COR-L47 (cell line): ENCODE data around the gene AOPEP.

ENCODE experiments used
- DNase-seq: peaks from one replicate; lab custom pipeline; 2025; lab: John Stamatoyannopoulos, UW

The AOPEP gene

GRCh38 chr9:95036676-95037075 is 310.2 kb downstream of the AOPEP start:
- no peak for DNase-seq

- DNase-seq, result no peak
Observed at GRCh38 chr9:95037789-95038521, 311.5 kb downstream of the AOPEP start.

- no peak for DNase-seq
Observed at GRCh38 chr9:95038666-95039065, 312.2 kb downstream of the AOPEP start.

GRCh38 chr9:95040106-95040505 is 313.6 kb downstream of the AOPEP start:
- no peak for DNase-seq

GRCh38 chr9:95043826-95044225 is 317.3 kb downstream of the AOPEP start:
- DNase-seq, result no peak

GRCh38 chr9:95044731-95045508 is 318.4 kb downstream of the AOPEP start:
- DNase-seq, result no peak

- no peak for DNase-seq
Observed at GRCh38 chr9:95045751-95046150, 319.3 kb downstream of the AOPEP start.

GRCh38 chr9:95047452-95048224 is 321.1 kb downstream of the AOPEP start:
- no peak for DNase-seq

- DNase-seq, result peak; percentile 86
Observed at GRCh38 chr9:95048225-95049087, 322.0 kb downstream of the AOPEP start.

- DNase-seq, result no peak
Observed at GRCh38 chr9:95049761-95050160, 323.3 kb downstream of the AOPEP start.

- DNase-seq, result no peak
Observed at GRCh38 chr9:95053611-95054570, 327.4 kb downstream of the AOPEP start.

GRCh38 chr9:95055334-95055850 is 328.9 kb downstream of the AOPEP start:
- no peak for DNase-seq

- peak; percentile 57 for DNase-seq
Observed at GRCh38 chr9:95055851-95056551, 329.5 kb downstream of the AOPEP start.

- peak; percentile 10 for DNase-seq
Observed at GRCh38 chr9:95057101-95057500, 330.6 kb downstream of the AOPEP start.

GRCh38 chr9:95058121-95058785 is 331.8 kb downstream of the AOPEP start:
- DNase-seq, result no peak

GRCh38 chr9:95058795-95059386 is 332.4 kb downstream of the AOPEP start:
- DNase-seq, result no peak

GRCh38 chr9:95060234-95060633 is 333.7 kb downstream of the AOPEP start:
- DNase-seq, result no peak

- no peak for DNase-seq
Observed at GRCh38 chr9:95060916-95061315, 334.4 kb downstream of the AOPEP start.
